K562 (cell line): ENCODE data around the gene ZNF862. TPM values are rescaled to one million over a fixed set of nuclear protein-coding genes. Genes with fewer than 3 reads are reported as not detected.
A peak's percentile ranks its signal among the peaks of the same experiment; 100 is the strongest.

Experiments
- ATAC-seq: fragments of 200-7000 bp; cut with Tn5 transposase; 3 replicates; pipeline ENCODE4 v1.9.1; 2020; ENCODE audit warnings: moderate library complexity
- BruUV-seq: library from RNA; stranded (reverse); fragments of 400-500 nt; replicated peaks from 2 replicates; lab custom pipeline; 2021; lab: Mats Ljungman, UMichigan
- CTCF ChIA-PET: fragments of 300-600 bp; formaldehyde crosslinking; extraction: SDS; loops from one replicate; lab custom pipeline; 2021; ENCODE audit warnings: low intra/inter-chr PET ratio; lab: Yijun Ruan, JAX
- POLR2A ChIA-PET: fragments of 300-600, 350-650 bp; sonication (Branson Sonifier 250); formaldehyde crosslinking; extraction: SDS; loops from one replicate; lab custom pipeline; 2021; ENCODE audit warnings: antibody characterized with exemption, inconsistent platforms; lab: Yijun Ruan, JAX
- DNase-seq, 4 experiments: peaks; one replicate each; pipeline versions ENCODE4 v3.0.0 to v3.0.0-alpha.2; 2011 to 2018; ENCODE audit warnings: low spot score in 3 of 4, mixed read lengths in 3 of 4; ENCODE audit errors: extremely low read depth in 1 of 4
- FAIRE-seq: peaks from 2 replicates; lab custom pipeline; 2011; peaks lifted over from hg19 to GRCh38; lab: Jason Lieb, UNC
- H2AFZ ChIP-seq: 2 replicates; pipeline ENCODE4 v1.6.0; 2011; ENCODE audit warnings: low read depth, low read length, control low read depth, inconsistent platforms
- H3K27ac ChIP-seq: fragments of 200-600 bp; 3 replicates; pipeline ENCODE4 v1.8.0; 2011; ENCODE audit warnings: low read depth, mild to moderate bottlenecking, control low read depth, inconsistent platforms, low read length, moderate library complexity, mixed read lengths; ENCODE audit errors: extremely low read depth
- H3K27me3 ChIP-seq, 2 experiments: fragments of 300-600 bp in 1 of 2; 2 replicates in 1 of 2; 3 replicates in 1 of 2; pipeline versions ENCODE4 v1.6.0 to v1.8.0; 2011; ENCODE audit warnings: inconsistent platforms in 2 of 2, low read length in 2 of 2, mild to moderate bottlenecking in 1 of 2, mixed read lengths in 1 of 2, moderate library complexity in 1 of 2; ENCODE audit not compliant: control insufficient read depth in 2 of 2, insufficient read depth in 2 of 2
- H3K36me3 ChIP-seq: fragments of 300-600 bp; 3 replicates; pipeline ENCODE4 v1.8.0; 2011; ENCODE audit warnings: mild to moderate bottlenecking, low read length, inconsistent platforms; ENCODE audit not compliant: control insufficient read depth, insufficient read depth
- H3K4me1 ChIP-seq, 2 experiments: fragments of 200-600 bp in 1 of 2; replicated peaks in 1 of 2; 2 replicates in 1 of 2; 3 replicates in 1 of 2; pipeline versions ENCODE4 v1.5.1 to v1.8.0; 2011; ENCODE audit warnings: inconsistent platforms in 2 of 2, low read length in 2 of 2, mild to moderate bottlenecking in 1 of 2, mixed read lengths in 1 of 2, moderate library complexity in 1 of 2; ENCODE audit not compliant: control insufficient read depth in 2 of 2, insufficient read depth in 2 of 2
- H3K4me2 ChIP-seq: 2 replicates; pipeline ENCODE4 v1.6.1; 2011; ENCODE audit warnings: low read length, control low read depth, inconsistent platforms, mixed read lengths; ENCODE audit not compliant: insufficient read depth
- H3K4me3 ChIP-seq: fragments of 200-600 bp; sonication (generic), shearing (Covaris generic); 2 replicates; pipeline ENCODE4 v1.5.1; 2016; ENCODE audit warnings: control low read depth, inconsistent platforms
- H3K79me2 ChIP-seq: fragments of 200-600 bp; 3 replicates; pipeline ENCODE4 v1.8.0; 2011; ENCODE audit warnings: low read length, inconsistent platforms; ENCODE audit not compliant: control insufficient read depth, insufficient read depth
- H3K9ac ChIP-seq, 2 experiments: 2 replicates each; pipeline versions ENCODE4 v1.6.0 to v1.6.1; 2011; ENCODE audit warnings: low read depth in 2 of 2, low read length in 2 of 2, control low read depth in 1 of 2, inconsistent platforms in 1 of 2, mild to moderate bottlenecking in 1 of 2, mixed read lengths in 1 of 2; ENCODE audit not compliant: insufficient read depth in 1 of 2
- H3K9me1 ChIP-seq: one replicate; pipeline ENCODE4 v1.6.0; 2011; ENCODE audit warnings: inconsistent platforms, mild to moderate bottlenecking, low read length, moderate library complexity; ENCODE audit not compliant: control insufficient read depth, insufficient read depth
- H3K9me3 ChIP-seq: replicated peaks from 2 replicates; pipeline ENCODE4 v1.5.1; 2011; ENCODE audit warnings: low read depth, low read length, inconsistent platforms; ENCODE audit not compliant: control insufficient read depth, insufficient read depth
- H4K20me1 ChIP-seq: replicated peaks from 2 replicates; pipeline ENCODE4 v1.6.1; 2011; ENCODE audit warnings: low read length, inconsistent platforms, mixed read lengths; ENCODE audit not compliant: control insufficient read depth, insufficient read depth
- ARID3A ChIP-seq: IDR thresholded peaks from 2 replicates; pipeline ENCODE4 v1.6.1; 2012; ENCODE audit warnings: low read depth, low read length, improper control_type of control experiment, borderline replicate concordance
- CREB3L1 ChIP-seq: fragments of 450-650 bp; IDR thresholded peaks from 2 replicates; pipeline ENCODE4 v1.6.1; 2014; ENCODE audit warnings: low read depth, mild to moderate bottlenecking, moderate library complexity, borderline replicate concordance
- E2F3 ChIP-seq: fragments of 250-450 bp; sonication (Bioruptor Pico); IDR thresholded peaks from 2 replicates; pipeline ENCODE4 v1.4.0; 2020; ENCODE audit warnings: mild to moderate bottlenecking
- HDAC1 ChIP-seq, 2 experiments: fragments of 450-650 bp; IDR thresholded peaks; 2 replicates each; pipeline ENCODE4 v1.6.1; 2016 to 2017; ENCODE audit warnings: inconsistent platforms in 1 of 2, mild to moderate bottlenecking in 1 of 2, moderate library complexity in 1 of 2
- KAT2B ChIP-seq: IDR thresholded peaks from one replicate; pipeline ENCODE4 v1.6.1; 2012; ENCODE audit warnings: low read depth, mild to moderate bottlenecking, control low read depth, inconsistent platforms, low read length, moderate library complexity
- KDM2B ChIP-seq: fragments of 250-450 bp; sonication (Bioruptor Pico); IDR thresholded peaks from 2 replicates; pipeline ENCODE4 v1.8.0; 2021; ENCODE audit warnings: mild to moderate bottlenecking, moderate library complexity
- MBD1 ChIP-seq: fragments of 250-450 bp; sonication (Bioruptor Pico); IDR thresholded peaks from 2 replicates; pipeline ENCODE4 v1.8.0; 2022; ENCODE audit warnings: inconsistent platforms
- NKRF ChIP-seq: fragments of 450-650 bp; IDR thresholded peaks from 2 replicates; pipeline ENCODE4 v1.6.1; 2016; ENCODE audit warnings: borderline replicate concordance
- PHF20 ChIP-seq: fragments of 450-650 bp; IDR thresholded peaks from 2 replicates; pipeline ENCODE4 v1.6.1; 2018; ENCODE audit not compliant: partially characterized antibody
- RUNX1 ChIP-seq: sonication (generic); IDR thresholded peaks from 2 replicates; pipeline ENCODE4 v1.6.1; 2016; ENCODE audit warnings: antibody characterized with exemption, low read depth
- TAL1 ChIP-seq: fragments of 450-650 bp; IDR thresholded peaks from 2 replicates; pipeline ENCODE4 v1.6.1; 2016; ENCODE audit warnings: mild to moderate bottlenecking
- TCF7L2 ChIP-seq: fragments of 150-350 bp; IDR thresholded peaks from 2 replicates; pipeline ENCODE4 v1.6.1; 2016; ENCODE audit warnings: low read depth, mild to moderate bottlenecking, low read length, moderate library complexity
- ZNF282 ChIP-seq: sonication (generic); formaldehyde crosslinking; IDR thresholded peaks from 2 replicates; pipeline ENCODE4 v1.8.1; 2023; ENCODE audit warnings: missing genetic modification reagents
- ZNF644 ChIP-seq: fragments of 200-800 bp; sonication (Bioruptor generic); IDR thresholded peaks from 2 replicates; pipeline ENCODE4 v1.6.1; 2016; ENCODE audit warnings: low read depth, missing genetic modification characterization, missing compliant biosample characterization
- WGBS: fragments of 100-300 bp; shearing (Covaris generic); methylation state at CpG from one replicate; pipeline ENCODE4 v1.1.6; 2016; ENCODE audit warnings: low coverage, mixed read lengths; ENCODE audit not compliant: insufficient coverage; ENCODE audit errors: missing lambda C conversion rate; 5-methylcytosine and 5-hydroxymethylcytosine counted together
- in situ Hi-C: fragments of 300-500 bp; cut with MboI; formaldehyde crosslinking; loops from 4 replicates; pipeline ENCODE4 v1.15.0; 2018; ENCODE audit warnings: inconsistent platforms, mixed read lengths
- intact Hi-C: fragments of 100-400 bp; cut with micrococcal nuclease; formaldehyde crosslinking; loops from 2 replicates; pipeline ENCODE4 v1.14.2; 2022
- polyA plus RNA-seq, 8 experiments: library from polyadenylated mRNA; depleted of rRNA in 4 of 8; stranded (reverse) in 5 of 8; unstranded in 3 of 8; fragments of >200 nt; fragmentation: Nextera tagmentation in 2 of 8; fragmentation: Illumina TruSeq in 1 of 8; extraction: Ambion mirVana in 2 of 8; extraction: Trizol in 1 of 8; gene quantifications; 2 replicates each; pipeline versions ENCODE4 v1.2.1 to v1.2.3, GENCODE V29; 2011 to 2014; ENCODE audit warnings: inconsistent platforms in 1 of 8, missing spikeins in 1 of 8
- total RNA-seq, 7 experiments: library from RNA; depleted of rRNA in 6 of 7; stranded (reverse); fragments of >200 nt in 6 of 7; fragmentation: Illumina TruSeq in 2 of 7; extraction: Trizol in 2 of 7; gene quantifications; 2 replicates each; pipeline versions ENCODE4 v1.2.1 to v1.2.3, GENCODE V29; 2011 to 2021; ENCODE audit warnings: low replicate concordance in 1 of 7

The ZNF862 gene
- total and polyA plus RNA-seq, 9 of the 15 experiments (the other 6 are each of a cell fraction or from before 2014, with no cell fraction given), result 1.1 to 3.9 (median 2.6) TPM

- TF ChIP-seq HDAC1 (IDR thresholded peaks at IDR 0.05), result 0 out of 4 replicates have a peak, but pooled peaks of 1 of the 2 experiments have one; percentile 15
- TF ChIP-seq PHF20, result peak; percentile 47
- TF ChIP-seq RUNX1, result no peak
- TF ChIP-seq ZNF644 (tag), result no peak
- no peak for TF ChIP-seq TCF7L2
- TF ChIP-seq ZNF282 (CRISPR knock-in tag), result no peak; the same call in 1 of the 2 replicates
- no peak for TF ChIP-seq TAL1
- TF ChIP-seq E2F3 (CRISPR knock-in tag), result 0 out of 2 replicates have a peak, but pooled peaks have one; percentile 63
- TF ChIP-seq ARID3A, result no peak
Observed at GRCh38 chr7:149873970-149874643, 35.9 kb downstream of the ZNF862 start (continued).

GRCh38 chr7:149874644-149875028, 36.5 kb downstream of the ZNF862 start:
- in situ Hi-C loops, result loop anchor here (25.0 kb wide), 1 partner anchor 163 kb away; no protein-coding TSS in a partner anchor
- H3K27me3 ChIP-seq, result peaks cover 0 to 3% of the 10 kb centered on the region in 2 experiments; a peak in 2 of 5 replicates
- H3K4me1 ChIP-seq, result peaks cover 15 to 32% of the 10 kb centered on the region in 2 experiments; a peak in 4 of 5 replicates
- DNase-seq (peak in 1 of 4 experiments; percentile 5), FAIRE-seq (no peak), ATAC-seq (no peak)
- BruUV-seq, result TSS peak; percentile 31
- H2AFZ ChIP-seq, result peak overlapping the region; percentile 98
- 0 out of 2 replicates have a peak, but pooled peaks cover 6% of the 10 kb centered on the region for H4K20me1 ChIP-seq
- CTCF ChIA-PET, result no interaction called here
- intact Hi-C loops, result no loop called here
- no peaks in the 10 kb centered on the region for H3K9me3 ChIP-seq
- H3K9me1 ChIP-seq, result no peaks in the 10 kb centered on the region
- H3K27ac ChIP-seq, result no peak overlapping the region
- H3K36me3 ChIP-seq, result no peaks in the 10 kb centered on the region
- no peaks in the 10 kb centered on the region for H3K79me2 ChIP-seq
- no peak overlapping the region for H3K4me3 ChIP-seq
- 44% methylated on average over 8 of the region's 8 CpGs for WGBS
- H3K9ac ChIP-seq, result peak overlapping the region; percentile 72 to 94; a peak in 2 of 4 replicates
- H3K4me2 ChIP-seq, result peak overlapping the region; percentile 88
- POLR2A ChIA-PET, result interaction anchor here (0.6 to 1.5 kb wide), 3 partner anchors 9 to 1122 kb away, joined by 3 to 7 read pairs (median 4); no protein-coding TSS in a partner anchor
- TF ChIP-seq KDM2B (CRISPR knock-in tag), result no peak
- TF ChIP-seq CREB3L1, result no peak
- no peak for TF ChIP-seq NKRF
- TF ChIP-seq MBD1 (CRISPR knock-in tag), result no peak
- TF ChIP-seq KAT2B, result no peak
